Retina (tissue), 1 donor: Measurements from ENCODE around the gene WDR43.

Source experiments
- DNase-seq: peaks from one replicate; pipeline ENCODE4 v3.0.0-alpha.2; 2016

The WDR43 gene

GRCh38 chr2:28994679-28995078 lies 100.2 kb downstream of the WDR43 start:
- no peak for DNase-seq

GRCh38 chr2:28995765-28996750 lies 101.6 kb downstream of the WDR43 start:
- DNase-seq, result no peak

GRCh38 chr2:28997237-28997846 lies 102.9 kb downstream of the WDR43 start:
- DNase-seq, result no peak
